ENCODE data around the gene ZNF579.

- TF ChIP-seq TAF1 (IDR thresholded peaks at IDR 0.05; ENCODE audit: borderline replicate concordance, insufficient read depth, low read length) (no peak), POLR2AphosphoS5 (IDR thresholded peaks at IDR 0.05; ENCODE audit: low read depth, low read length) (no peak)
Observed at GRCh38 chr19:55625004-55625326, 44.3 kb upstream of the ZNF579 start.

All from PFSK-1 (cell line).